GM21723 (cell line): ENCODE measurements around the gene APOC4.
"Not testable (repeated sequence)": the region's sequence is repeated elsewhere in the genome, so short reads cannot be mapped to it uniquely, and the experiment has no call there.

Source experiments
- ATAC-seq: cut with Tn5 transposase; IDR thresholded peaks from one replicate; pipeline ENCODE4 v1.9.1; 2021; ENCODE audit warnings: mild to moderate bottlenecking, moderate library complexity; ENCODE audit not compliant: unreplicated experiment

Gene APOC4

DNA sequence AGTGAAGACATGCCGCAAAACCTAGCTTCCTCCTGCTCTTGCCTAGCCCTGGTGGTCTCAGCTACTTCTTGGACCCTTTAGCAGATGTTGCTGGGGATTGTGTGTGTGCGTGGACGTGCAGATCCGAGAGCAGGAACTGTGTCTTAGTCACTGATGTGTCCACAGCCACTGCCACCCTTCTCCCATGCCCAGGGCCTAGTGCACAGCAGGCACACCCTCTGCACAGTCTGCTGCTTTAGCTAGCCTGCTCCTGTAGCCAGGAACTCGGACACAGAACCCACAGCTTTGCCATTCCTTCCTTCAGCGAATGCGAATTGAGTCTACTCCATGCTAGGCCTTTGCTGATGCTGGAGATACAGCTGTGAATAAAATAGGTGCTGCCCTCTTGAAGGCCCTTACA, 15.5 kb downstream of the APOC4 start:
- ATAC-seq: no peak

DNA sequence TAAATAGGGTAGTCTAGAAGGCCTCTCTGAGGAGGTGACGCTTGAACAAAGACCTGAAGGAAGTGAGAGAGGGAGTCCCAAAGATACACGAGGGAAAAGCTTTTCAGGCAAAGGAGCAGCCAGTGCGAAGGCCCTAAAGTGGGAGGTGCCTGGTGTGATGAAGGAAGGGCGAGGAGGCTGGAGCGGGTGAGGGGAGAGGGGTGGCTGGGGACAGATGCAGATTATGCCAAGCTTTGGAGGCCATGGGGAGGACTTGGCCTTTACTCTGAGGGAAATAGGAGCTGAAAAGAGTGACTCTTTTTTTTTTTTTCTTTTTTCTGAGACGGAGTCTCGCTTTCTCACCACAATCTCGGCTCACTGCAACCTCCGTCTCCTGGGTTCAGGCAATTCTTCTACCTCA, 16.1 kb downstream of the APOC4 start:
- no peak for ATAC-seq

DNA sequence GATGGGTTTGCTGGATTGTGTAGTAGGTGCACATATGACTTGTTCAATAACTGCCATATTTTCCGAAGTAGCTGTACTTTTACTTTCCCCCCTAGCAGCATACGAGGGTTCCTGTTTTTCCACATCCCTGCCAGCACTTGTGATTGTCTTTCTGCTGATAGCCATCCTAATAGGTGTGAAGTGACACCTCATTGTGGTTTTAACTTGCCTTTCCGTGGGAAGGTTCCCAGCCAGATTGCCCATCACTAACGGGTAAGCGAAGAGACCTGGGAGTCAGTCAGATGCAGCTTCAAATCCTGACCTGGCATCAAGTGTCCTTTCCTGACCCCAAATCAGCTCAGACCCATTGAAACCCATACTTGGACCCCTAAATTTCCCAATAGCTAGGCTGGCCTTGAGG, 17.7 kb downstream of the APOC4 start:
- no peak for ATAC-seq

DNA sequence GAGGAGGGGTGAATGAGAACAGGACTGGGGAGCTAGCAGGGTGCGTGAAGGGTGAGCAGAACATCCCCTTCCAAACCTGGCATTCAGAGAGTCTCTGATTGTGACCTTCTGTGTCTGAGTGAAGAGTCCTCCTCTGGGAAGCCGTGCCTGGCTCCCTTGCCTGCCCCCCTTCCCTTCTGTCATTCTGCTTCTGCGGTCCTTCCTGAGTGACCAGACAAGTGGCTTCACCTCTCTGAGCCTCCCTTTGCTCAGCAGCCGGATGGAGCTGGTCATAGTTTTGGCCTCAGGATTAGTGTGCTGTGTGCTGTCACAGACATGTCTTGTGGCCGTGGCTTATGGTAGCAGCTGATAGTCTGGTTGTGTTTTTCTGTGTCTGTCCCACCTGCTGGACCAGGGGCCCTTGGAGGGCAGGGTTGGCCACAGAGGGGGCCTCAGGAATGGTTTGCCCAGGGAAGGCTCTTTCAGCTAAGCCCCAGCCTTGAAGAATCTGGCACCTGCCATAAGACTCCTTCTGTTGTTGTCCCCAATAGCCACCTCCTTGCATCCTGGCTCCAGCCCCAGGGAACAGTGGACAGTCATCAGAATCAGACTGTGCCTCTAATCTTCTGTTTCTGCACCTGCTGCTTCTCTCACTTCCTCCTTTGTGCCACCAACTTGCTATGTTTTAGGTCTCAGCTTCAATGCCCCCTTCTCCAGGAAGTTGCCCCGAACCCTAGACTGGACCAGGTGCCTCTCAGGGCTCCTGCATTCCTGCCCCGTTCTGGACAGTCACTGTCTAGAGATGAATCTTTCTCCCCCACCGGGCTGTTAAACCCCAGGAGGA, 19.1 kb downstream of the APOC4 start:
- no peak for ATAC-seq

DNA sequence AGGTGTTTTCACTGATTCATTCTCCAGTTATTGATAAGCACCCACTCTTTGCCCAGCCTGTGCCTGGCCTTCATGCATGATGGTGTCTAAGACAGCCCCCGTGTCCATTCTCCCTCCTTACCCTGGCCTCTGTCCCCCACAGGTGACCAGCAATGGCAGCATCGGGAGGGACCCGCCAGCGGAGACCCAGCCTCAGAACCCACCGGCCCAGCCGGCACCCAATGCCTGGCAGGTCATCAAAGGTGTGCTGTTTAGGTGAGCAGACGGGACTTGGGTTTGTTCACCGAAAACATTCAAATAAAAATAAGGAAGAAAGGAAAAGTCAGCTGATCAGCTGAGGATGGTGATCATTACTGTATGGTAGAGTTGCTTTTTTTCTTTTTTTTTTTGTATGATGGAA, 19.8 kb downstream of the APOC4 start:
- ATAC-seq: no peak

DNA sequence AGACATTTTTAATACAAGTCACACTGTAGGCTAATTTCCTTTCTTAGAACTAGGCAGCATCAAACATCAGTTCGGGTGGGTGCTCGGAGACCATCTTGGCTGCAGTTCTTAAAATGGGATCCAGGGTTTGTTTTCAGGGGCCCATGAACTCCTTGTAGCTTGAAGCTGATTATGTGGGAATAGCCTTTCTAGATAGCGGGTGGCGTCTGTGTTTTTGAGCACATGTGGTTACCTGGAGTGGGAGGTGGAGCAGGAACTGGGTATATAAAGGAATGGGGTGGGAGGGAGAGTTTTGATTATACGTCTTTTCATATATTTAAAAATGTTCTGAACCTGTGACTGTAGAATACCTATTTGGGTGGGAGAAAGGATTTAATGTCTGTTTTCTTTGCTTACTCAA, 26.1 kb downstream of the APOC4 start:
- no peak for ATAC-seq

DNA sequence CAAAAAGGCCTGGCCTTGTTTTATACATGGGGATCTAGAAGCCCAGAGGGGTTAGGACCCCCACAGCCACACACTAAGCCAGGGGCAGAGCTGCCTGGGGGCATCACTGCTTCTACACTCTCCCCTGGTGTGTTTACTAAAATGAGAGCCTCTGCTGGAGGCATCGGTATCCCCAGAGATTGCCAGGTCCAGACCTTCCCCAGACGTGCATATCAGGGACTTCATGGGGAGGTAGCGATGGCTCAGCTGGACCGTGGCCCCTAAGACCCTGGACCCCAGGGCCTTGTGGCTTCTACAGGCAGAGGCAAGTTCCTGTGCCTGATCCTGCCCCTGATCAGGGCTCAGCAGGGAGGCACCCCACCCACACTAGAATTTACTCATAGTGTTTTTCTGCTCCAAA, 26.6 kb downstream of the APOC4 start:
- ATAC-seq: no peak

DNA sequence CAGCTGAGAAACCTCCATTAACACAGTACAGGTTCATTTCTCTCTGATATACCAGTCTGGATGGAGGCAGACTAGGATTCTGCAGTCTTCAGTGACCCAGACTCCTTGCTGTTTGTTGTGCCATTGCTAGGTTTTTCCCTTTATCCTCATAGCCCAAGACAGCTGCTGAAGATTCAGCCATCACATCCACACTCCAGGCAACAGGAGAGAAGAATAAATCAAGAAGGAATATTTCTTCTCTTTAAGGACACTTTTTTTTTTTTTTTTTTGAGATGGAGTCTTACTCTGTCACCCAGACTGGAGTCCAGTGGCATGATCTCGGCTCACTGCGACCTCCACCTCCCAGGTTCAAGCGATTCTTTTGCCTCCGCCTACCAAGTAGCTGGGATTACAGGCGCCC, 27.4 kb downstream of the APOC4 start:
- ATAC-seq: no peak

DNA sequence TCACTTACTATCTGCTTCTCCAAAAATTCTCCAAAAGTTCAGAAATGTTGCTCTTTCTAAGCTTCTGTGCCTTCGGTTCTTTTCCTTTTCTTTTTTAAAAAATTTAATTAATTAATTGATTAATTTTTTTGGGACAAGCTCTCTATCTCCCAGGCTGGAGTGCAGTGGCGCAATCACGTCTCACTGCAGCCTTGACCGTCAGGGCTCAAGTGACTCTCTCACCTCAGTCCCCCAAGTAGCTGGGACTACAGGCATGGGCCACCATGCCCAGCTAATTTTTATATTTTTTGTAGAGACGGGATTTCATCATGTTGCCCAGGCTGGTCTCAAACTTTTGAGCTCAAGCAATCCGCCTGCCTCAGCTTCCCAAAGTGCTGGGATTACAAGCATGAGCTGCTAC, 29.4 kb downstream of the APOC4 start:
- not testable (repeated sequence) for ATAC-seq

DNA sequence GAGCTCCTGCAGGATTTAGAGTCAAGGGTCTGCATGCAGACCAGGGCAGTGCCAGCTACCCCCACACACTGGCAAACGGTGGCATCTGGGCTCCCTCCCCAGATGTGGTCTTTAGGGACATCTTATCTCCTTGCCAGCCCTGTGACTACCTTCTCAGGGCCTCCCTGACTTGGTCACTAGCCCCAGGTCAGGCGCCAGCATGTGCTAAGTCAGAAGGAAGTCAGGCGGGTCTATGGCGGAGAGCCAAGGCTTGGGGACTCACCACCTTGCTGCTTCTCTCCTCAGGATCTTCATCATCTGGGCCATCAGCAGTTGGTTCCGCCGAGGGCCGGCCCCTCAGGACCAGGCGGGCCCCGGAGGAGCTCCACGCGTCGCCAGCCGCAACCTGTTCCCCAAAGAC, 30.8 kb downstream of the APOC4 start:
- ATAC-seq: no peak

DNA sequence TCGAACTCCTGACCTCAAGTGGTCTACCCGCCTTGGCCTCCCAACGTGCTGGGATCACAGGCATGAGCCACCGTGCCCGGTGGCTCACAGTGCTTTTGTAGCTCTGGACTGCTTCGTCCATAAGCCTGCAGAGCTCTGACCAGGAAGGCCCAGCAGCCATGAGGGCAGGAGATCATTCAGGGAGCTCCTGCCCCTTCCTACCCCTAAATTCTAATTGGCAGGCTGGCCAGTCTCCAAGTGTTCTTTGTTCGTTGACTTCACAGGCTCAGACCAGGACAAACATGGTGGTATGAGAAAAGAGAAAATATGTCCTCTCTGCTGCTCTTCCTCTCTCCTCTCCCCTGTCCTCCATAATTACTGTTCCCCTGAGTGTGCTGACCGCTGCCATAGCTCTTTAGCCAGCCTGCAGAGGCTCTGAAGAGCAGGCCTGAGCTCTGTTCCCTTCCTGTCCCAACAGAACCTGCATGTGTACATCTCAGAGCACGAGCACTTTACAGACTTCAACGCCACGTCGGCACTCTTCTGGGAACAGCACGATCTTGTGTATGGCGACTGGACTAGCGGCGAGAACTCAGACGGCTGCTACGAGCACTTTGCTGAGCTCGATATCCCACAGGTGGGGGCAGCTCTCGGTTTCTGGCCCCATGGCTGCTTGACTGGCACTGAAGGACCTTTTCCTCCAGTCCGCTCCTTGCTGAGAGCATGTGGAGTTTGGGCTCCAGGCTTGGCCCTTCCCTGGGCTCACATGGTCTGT, 32.1 kb downstream of the APOC4 start:
- no peak for ATAC-seq

DNA sequence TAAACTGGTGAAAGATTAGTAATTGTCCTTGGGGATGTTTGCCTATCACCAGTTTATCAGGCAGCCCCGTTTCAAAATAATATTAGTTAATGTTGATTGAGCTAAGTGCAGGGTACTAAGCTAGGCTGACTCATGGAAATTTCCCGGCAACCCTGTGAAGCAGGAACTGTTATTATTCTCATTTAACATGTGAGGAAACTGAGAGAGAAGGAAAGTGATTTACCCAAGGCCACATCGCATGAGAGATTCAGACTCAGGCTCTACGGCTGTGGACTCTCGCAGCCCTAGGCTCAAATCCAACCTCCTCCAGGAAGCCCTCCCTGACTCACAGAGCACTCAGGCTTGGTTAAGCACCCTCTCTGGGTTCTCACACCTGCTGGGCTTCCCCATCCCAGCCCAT, 32.8 kb downstream of the APOC4 start:
- no peak for ATAC-seq

DNA sequence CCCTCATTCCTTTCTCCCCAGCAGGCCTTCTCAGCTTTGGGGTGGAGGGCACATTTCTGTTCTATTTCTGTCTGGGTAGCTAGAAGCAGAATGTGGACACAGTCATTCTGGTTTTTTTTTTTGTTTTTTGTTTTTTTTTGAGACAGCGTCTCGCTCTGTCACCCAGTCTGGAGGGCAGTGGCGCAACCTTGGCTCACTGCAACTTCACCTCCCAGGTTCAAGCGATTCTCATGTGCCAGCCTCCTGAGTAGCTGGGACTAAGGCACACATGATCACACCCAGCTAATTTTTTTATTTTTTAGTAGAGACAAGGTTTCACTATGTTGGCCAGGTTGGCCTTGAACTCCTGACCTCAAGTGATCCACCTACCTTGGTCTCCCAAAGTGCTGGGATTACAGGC, 33.4 kb downstream of the APOC4 start:
- no peak for ATAC-seq

DNA sequence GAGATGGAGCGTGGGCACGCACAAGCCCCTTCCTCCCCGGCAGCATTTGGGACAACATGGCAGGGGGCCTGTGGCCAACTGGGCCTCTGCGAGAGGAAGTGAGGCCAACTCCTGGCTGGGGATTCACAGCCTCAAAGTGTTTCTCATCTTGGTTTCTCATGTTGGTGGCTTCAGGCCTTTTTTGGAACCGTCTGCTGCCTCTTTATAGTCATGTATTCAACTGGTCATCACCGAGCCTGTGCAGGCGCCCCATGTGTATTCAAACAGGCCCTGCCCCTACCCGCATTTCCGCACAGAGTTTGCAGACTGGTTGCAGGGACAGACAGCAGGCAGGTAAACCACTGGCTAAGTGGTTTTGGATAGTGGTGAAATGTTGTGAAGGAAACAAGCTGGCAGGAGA, 42.0 kb downstream of the APOC4 start:
- ATAC-seq: no peak

DNA sequence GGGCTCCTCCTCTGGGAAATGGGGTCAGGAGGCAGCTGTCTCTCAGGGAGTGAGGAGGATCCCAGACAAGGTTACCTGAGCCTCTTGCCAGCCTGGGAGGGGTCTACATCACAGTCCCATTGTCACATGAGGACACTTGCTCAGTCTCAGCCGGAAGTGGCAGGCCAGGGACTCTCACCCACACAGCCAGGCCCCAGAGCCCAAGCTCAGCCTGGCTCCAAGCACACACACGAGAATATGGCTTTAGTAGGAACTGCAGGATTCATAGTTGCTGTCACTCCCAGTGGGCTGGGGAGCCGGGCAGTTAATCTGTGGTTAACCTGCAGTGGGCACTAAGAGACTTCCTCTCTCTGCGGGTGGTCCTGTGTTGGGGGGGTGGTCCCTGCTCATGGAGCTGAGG, 43.4 kb downstream of the APOC4 start:
- no peak for ATAC-seq

DNA sequence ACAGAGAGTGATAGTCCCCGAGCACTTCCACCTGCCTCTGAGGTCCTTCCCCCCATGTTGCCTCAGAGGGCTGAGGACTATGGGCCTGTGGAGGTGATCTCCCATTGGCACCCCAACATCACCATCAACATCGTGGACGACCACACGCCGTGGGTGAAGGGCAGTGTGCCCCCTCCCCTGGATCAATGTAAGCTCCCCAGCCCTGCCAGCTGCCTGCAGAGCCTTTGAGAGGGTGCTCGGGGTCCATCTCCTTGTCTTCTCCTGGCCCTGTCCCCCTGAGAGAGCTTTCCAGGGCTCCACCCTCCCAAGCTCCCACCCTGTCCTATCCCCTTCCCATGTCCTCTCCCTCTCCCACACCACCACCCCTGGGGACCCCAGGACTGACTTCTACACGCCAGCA, 44.4 kb downstream of the APOC4 start:
- no peak for ATAC-seq

DNA sequence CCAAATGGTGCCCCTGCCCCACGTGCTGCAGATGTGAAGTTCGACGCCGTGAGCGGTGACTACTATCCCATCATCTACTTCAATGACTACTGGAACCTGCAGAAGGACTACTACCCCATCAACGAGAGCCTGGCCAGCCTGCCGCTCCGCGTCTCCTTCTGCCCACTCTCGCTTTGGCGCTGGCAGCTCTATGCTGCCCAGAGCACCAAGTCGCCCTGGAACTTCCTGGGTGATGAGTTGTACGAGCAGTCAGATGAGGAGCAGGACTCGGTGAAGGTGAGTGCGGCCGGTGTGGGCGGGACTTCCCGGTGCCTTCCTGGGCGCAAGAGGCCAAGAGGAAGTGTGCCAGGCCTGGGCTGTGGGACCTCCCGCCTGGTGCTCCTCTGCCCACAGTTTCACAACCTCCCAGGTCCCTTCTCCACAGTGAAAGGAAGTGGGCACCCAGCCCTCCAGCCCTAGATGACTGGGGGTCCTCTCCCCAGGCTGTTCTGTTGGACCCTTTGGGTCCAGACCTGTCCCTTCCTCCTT, 45.2 kb downstream of the APOC4 start:
- no peak for ATAC-seq

DNA sequence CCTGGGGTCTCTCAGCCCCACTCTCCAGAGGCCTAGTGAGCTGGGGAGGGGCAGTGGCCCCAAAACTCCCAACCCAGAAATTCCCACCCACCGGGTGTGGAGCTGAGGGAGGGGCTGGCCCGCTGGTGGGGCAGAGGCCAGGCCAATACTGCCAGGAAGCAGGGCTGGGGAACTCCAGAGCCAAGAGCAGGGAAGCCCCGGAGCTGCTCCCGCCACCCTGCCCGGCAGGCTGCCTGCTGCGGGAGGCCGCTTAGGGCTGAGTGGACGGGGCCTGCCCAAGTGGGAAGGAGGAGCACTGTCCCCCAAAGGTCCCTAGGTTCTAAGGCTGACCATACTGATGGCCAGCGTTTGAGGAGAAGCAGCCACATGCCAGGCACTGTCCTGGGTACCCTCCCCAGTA, 46.2 kb downstream of the APOC4 start:
- no peak for ATAC-seq

DNA sequence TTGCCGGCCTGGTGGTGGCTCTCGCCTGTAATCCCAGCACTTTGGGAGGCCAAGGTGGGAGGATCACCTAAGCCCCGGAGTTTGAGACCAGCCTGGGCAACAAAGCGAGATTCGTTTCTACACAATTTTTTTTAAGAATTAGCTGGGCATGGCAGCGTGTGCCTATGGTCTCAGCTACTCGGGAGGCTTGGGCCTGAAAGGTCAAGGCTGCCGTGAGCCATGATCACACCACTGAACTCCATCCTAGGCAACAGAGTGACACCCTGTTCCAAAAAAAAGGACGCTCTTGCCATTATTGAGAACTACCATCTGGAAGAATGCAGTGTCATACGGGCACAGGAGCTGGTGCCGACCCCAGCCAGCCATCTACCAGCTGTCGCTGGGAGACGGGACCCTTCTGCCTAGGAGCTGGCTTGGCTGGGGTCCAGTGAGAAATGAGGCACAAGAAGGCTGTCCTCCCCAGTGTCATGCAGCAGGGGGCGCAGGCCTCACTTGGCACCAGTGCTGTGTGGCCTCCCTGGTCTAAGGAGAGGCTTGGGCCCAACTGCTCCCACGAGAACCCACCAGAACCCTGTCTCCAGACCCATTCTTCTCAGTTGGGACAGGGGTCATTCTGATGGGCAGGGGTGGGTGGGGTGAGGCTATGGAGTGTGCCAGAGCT, 47.0 kb downstream of the APOC4 start:
- no peak for ATAC-seq

DNA sequence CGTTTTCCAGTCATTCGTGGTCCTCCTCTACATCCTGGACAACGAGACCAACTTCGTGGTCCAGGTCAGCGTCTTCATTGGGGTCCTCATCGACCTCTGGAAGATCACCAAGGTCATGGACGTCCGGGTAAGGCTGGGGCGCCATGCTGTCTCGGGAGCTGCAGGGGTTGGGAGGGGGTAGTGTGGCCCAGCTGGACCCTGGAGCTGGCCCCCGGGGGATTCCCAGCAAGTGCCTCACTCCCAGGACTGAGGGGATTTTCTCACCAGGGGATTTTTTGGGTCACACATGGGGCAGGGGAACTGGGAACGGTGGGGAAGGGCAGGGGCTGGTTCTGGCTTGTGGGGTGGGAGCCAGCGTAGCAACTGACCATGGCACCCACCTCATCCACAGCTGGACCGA, 48.4 kb downstream of the APOC4 start:
- ATAC-seq: no peak

DNA sequence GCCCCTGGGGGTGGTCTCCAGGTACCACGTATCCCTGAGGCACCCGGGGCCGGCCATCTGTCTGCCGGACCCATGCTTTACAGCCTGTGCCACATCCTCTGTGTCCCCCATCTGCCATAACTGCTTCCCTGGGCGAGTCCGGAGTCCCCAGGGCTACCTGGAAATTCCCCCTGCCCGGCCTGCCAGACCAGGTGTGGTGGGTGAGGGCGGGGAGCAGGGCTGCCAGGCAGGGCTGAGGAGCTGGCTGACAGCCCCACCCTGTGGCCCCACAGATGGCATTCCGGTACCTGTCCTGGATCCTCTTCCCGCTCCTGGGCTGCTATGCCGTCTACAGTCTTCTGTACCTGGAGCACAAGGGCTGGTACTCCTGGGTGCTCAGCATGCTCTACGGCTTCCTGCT, 48.9 kb downstream of the APOC4 start:
- no peak for ATAC-seq
